Thyroid gland (tissue), 4 donors: Measurements from ENCODE around the gene AADACL4.

Experiments
- CTCF ChIP-seq, 6 experiments: fragments of 200-600 bp in 3 of 6; fragments of 450-650 bp in 3 of 6; sonication (generic) in 3 of 6; IDR thresholded peaks; one replicate each; pipeline ENCODE4 v1.5.1; 2016 to 2019; ENCODE audit warnings: antibody characterized with exemption in 6 of 6, mild to moderate bottlenecking in 2 of 6, inconsistent platforms in 1 of 6, moderate library complexity in 1 of 6
- POLR2A ChIP-seq, 2 donors: fragments of 450-650 bp; IDR thresholded peaks; one replicate each; pipeline ENCODE4 v1.6.1; 2017; ENCODE audit warnings: antibody characterized with exemption in 2 of 2, mild to moderate bottlenecking in 2 of 2, moderate library complexity in 1 of 2

- TF ChIP-seq CTCF (IDR thresholded peaks at IDR 0.05): no peak
- no peak for TF ChIP-seq POLR2A (IDR thresholded peaks at IDR 0.05)
Observed at GRCh38 chr1:12714710-12715475, 71.0 kb downstream of the AADACL4 start.
